NCI-H2227 treated with DMSO at 0.1 percent for 48 hours (cell line): ENCODE results near the gene PDE5A.

Source experiments
- DNase-seq: peaks from one replicate; lab custom pipeline; 2025; lab: John Stamatoyannopoulos, UW

PDE5A gene

DNA sequence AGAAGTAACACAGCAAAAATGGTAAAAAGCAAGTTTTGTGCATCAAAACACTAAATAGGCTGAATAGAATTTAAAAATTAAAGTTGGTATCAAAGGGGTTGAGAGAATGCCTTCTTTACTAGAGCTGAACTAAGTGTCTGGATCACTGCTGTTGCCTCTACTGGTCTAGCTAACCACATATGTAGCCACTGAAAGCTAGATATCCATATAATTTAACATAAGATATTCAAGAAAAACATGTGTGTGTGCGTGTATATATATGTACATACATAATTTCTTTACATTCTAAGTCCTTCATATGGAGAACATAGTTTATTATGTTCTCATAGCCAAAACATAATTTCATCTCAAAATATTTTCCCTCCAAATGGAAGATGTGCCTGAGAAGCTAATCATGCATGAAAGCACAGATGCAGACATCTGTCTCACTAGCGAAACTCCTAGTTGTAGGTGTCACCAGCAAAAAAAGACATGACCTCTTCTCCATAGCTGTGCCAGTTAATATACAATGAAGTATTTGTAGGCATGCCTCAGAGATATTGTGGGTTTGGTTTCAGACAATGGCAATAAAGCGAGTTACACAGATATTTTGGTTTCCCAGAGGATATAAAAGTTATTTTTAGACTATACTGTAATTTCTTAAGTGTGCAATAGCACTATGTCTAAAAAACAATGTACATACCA lies 47.3 kb downstream of the PDE5A start:
- DNase-seq: no peak

DNA sequence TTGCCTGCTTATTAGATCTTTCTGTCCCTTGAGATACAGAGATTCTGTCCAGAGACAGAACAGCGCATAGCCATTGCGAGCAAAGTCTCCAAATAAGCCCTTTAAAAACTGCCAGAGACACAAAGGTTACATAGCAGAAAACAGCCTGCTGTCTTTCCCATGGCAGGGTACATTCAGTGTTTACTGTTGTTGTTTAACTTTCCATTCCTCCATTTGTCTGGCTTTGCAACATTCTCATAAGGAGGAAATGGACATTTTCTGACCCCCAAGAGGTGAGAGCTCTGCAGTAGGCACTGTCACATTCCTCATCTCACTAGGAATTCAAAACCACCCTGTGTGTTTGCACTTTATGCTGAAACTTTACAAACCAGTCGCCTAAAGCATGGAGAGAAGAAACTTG lies 48.3 kb downstream of the PDE5A start:
- DNase-seq: no peak

DNA sequence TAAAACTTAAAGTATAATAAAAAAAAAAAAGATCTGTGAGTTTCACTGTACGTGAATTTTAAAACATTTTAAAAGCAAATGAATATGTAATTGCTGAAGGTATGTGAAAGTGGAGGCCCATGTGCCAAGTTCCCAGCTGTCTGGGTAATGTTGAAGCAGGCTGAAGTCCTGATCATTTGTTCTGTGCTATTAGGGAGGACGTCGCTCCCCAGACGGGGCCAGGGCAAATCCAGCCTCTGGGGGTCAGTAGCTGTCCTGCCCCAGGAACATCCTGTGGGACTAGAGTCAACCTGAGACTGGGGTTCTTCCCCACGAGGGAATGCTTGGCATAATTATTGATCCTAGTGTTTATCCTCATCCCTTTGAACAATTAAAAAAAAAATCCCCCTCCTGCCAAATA lies 48.8 kb downstream of the PDE5A start:
- DNase-seq: no peak

DNA sequence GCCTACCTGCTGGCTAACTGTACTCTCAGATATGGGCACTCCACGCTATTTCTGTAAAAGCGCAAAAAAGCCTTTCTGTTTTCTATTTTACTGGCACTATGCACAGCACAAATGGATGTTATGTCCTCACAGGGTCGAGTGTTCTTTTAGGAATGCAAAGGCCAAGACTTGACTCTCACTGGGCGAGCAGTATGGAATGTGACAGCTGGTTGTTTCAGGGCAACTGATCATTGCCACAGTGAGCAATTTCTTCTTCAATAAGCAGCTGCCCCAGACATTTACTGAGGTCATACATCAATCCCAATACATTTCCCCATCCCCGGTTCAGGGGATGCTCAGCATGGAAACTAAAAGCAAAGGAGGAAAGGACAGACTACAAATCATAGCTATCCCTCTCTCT lies 58.2 kb downstream of the PDE5A start:
- DNase-seq: no peak

DNA sequence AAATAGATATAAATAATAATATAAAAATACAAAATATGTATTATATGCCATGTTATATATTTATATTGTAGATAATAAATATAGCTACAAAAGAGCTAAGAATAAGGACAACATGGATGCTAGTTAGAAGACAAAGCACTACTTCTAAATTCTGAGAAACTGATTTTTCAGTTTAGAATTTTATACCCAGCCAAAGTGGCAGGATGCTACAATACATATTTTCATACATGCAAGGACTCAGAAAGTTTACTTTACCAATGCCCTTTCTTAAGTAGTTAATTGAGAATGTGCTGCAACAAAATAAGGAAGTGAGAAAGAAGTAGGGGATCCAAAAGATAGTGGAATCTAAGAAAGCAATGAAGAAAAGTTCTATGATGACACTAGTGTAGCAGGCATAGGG lies 64.5 kb downstream of the PDE5A start:
- DNase-seq: no peak

DNA sequence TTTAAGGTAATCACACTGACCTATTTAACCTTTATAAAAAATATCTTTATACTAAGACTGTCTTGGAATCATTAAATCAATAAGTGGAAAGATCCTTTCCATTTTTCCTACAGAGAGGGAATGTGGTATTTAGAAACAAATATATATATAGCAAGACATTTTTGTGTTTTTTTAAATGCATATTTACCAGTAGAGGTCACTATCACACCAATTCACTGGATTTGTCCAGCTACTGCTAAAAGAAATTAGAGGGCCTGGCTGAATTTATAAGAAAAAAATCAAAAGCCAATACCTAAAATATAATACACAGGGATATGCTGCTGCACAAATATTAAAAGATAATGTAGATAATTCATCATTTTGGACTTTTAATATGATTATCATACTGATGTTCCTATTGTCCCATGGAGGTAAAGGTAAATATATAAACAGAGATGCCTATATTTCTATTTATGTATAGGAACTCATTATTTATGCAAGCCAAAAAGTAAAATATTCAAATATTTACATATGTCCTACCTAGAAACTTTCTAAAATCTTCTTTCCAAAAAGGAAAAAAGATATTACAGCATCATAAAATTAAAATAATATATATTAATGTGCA lies 69.5 kb downstream of the PDE5A start:
- DNase-seq: peak; percentile 18

DNA sequence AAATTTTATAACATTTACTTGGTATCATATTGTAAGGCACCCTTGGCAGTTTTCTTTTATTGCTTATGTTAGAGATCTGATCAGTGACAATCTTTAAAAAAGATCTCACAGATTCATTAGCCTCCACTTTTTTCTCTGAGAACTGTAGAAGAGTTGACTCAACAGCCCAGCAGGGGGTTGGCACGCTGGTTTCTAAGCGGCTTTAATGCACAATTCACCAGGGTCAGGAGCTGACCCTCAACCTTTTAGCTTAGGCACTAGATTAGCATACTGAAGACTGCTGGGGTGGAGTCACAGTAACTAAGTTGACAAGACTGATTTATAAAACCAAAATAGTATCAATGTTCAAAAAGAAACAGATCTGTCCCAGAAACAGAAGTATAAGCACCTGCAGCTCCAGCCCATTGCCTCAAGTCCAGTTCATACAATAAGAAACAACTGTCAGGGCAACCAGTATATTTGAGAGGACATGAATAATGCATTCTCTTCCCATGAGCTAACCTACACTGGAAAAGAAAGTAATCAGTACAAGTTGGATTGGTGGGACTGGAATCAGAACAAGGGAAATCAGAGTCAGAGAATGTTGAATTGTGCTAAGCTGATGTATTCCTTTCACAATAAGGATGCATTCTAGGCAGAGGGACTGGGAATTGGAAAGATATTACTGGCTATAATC lies 77.6 kb downstream of the PDE5A start:
- DNase-seq: no peak

DNA sequence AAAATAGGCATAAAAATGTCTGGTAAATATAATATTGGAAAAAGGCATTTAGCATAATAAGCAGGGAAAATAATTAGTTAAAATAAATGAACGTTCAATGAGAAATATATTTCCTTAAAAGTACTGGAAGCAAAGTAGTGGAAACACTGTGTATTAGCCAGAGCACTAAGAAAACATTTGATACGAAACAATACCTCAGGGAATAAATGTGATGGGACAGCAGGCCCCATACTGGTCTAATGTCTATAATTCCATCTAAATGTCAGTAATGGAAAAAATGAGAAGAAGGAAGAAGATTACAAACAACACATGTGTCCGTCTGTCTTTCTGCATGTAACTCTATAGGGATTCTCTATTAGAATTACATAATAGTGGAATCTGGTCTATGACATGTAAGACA lies 79.0 kb downstream of the PDE5A start:
- no peak for DNase-seq

DNA sequence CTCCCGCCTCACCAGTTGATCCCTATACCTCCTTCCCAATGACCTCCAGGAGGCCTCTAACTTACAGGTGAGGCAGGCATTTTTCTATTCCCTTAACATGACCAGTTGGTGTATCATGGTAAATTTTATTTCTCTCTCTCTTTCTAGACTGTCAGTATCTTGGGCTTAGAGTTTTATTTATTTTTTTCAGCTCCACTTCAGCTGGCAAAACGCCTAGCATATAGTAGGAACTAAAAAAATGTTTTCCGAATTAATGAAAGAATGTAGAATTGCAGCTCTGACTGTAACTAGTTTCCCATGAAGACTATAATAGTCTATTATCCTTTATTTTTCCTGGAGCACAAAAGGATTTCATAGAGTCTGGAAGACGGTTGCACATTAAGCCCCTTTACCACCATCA lies 84.8 kb downstream of the PDE5A start:
- no peak for DNase-seq

DNA sequence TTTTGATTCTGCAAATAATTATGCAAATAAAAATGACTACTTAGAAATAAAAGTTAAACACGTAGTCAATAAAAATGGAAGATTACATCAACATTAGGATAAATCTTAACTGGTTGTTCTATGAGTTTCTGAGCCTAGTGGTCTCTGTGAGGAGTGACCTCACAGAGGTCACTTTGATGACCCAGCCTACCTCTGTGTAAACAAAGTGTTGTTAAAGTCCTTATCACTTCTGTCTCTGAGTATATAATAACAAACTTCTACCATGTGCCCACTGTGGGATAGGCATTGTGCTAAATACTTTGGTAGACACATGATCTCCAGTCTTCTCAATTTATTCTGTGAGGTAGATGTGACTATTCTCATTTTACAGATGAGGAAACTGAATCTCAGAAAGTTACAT lies 85.4 kb downstream of the PDE5A start:
- DNase-seq: no peak

DNA sequence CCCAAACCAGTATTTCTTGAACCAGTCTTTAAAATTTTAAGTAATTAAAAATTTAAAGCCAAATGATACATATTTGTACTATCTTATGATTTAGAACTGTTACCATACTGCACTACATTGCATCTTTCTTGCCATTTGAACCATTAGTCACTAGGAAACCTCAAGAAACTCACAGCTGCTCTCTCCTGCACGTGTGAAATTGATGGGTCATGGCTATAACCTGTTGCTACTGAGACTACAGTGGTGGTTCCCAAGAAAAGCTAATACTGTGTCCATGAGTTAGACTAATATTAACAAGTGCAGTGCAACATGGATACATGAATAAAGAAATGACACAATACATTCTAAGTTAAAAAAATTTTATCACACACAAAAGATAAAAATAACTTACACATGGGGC lies 88.4 kb downstream of the PDE5A start:
- no peak for DNase-seq

DNA sequence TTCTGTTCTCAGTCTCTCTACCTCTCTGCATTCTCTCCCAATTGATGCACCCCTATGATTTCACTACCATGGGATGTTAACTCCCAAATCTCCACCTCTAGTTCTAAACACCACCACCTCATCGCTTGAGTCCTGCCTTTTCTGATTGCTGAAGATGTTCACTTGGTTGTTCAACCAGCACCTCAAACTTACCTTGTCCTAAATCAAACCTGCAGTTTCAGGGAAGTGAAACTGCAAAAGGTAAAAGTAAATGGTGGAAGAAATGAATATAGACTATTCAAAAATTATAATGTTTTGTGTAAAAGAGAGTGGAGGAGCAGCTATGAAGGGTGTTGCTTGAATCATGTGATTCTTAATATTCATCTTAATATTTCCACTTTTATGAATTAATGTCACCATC lies 91.0 kb downstream of the PDE5A start:
- DNase-seq: no peak

DNA sequence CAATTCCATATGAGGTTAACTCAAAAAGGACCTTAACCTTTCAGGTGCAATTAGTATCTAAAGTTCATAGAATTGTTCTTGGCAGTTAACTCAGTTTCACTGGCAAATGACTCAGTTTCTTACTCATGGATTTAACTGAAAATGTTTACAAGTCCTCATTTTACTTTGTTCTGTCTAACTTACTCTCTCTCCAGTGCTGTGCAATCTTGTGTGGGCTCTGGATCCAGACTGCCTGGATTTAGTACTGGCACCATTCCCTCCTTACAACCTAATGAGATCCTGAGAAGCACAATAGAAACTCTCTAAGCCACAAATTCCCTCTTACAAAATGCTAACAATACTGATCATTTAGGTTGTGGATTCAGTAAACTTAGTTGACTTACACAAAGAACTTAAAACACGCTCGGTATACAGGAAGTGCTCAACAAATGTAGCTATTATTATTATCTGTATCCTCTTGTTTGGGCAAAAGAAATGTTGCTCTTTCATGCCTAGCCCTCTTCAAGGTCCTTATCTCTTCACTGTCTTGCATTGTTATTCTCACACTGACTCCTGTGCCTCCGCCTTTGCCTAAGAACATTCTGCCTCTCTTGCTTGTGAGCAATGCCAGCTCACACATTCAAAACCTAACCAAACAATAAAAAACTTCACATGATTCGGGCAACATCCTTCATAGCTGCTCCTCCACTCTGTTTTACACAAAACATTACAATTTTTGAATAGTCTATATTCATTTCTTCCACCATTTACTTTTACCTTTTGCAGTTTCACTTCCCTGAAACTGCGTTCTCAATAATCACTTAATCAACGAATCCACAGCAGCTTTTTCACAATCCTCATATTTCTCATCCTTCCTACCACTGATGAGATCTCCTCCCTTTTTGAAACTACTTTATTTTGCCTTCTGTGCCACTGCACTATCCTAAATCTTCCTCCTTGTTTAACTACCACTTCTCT lies 91.8 kb downstream of the PDE5A start:
- DNase-seq: no peak

DNA sequence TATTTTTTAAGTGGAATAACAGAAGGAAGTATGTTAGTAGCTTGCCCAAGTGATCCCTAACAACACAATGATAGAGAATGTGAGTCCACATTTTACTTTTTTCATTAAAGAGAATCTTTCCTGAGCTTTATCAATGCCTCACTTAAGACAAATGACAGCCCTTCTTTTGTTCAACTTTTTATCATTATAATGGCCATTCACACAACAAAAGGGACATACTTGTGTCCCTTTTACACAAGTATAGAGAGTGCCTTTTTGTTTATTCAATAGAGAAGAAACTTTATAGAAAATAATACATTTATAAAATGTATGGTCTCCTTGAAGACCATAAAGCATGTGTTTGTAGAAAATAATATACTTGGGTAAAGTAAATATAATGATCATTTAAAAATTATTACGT lies 96.3 kb downstream of the PDE5A start:
- no peak for DNase-seq

DNA sequence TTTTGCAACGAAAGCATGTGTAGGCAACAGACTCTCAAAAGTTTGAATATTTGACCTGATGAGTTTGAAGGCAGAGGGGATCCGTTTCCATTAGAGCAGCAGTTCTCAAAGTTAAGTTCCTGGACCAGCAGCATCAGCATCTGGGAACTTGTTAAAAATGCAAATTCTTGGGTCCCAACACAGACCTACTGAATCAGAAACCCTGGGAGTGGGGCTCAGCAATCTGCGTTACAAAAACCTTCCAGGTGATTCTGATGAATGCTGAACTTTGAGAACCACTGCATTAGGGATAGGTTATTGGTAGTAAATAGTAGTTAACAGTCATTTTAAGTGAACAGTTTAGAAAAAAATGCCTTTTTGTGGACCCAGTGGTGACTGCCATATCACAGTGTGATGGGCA lies 98.8 kb downstream of the PDE5A start:
- DNase-seq: no peak

DNA sequence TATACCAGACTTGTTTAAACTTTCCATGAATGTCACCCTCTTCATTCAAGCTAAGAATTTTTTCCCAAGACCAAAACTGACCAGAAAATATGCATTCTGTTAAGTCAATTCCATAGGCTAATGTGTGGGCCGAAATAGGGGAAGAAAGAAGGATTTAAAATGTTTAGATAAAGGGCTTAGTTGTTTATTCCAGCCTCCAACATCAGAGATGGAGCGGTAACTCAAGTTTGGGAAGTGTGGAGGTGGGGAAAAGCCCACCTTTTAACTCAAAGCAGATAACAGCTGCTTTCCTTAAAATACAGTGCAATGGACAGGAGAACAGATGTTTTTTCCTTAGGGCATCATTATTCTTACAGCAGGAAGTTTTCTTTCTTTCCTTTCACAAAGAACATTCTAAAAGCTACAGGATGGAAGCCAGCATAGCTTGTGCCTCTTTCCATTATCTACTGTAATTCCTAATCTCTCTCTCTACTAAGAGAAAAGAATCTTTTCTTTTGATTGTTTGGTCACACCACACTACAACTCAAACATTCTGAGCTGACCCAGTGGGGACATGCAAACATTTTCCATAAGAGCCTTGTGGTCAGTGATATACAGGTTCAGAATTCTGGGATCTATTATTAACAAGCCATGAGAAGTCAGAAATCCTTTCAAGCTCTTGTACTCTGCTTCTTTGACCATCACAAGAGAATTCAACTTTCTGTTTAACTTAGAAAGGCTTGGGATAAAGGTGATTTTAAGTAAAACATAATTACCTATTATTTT lies 101.6 kb downstream of the PDE5A start:
- no peak for DNase-seq

DNA sequence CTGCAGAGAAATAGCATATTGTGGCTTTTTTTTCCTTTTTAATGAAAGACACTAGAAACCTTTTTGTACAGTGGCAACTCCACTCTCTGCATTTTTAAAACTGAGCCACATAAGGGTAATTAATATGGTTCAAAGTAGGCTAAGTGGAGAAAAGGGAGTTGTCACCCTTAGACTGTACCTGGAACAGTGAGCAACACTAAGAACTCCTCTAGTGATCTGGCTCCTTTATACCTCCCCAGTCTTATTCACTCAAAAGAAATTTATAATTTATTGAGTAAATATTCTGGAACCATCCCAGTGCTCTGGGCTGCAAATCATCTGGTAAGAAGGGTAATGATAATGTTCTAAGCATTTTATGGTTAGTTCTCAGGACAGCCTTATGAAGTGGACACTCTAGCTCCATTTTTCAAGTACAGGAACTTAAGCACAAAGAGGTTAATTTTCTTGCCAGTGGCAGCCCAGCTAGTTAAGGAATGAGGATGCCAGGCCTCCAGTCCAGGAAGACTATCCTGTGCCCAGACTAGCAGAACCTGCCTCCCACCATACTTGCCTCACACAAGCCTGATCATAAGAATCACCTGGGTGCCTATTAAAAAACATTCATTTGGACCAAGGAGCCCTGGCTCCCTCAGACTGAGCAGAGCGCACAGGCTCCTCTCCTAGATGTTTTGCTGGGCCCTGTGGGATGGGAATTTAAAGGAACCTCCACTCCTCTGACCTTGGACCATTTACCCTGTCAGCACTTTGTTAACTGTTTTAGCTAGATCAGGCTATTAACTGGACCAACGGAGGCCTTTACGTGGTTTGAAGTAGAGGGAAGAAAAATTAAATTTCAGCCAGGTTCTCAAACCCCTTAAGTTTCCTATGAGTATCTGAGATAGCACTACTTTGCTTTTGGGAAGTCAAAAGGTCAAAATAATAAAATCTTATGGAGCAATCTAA lies 102.6 kb downstream of the PDE5A start:
- no peak for DNase-seq

DNA sequence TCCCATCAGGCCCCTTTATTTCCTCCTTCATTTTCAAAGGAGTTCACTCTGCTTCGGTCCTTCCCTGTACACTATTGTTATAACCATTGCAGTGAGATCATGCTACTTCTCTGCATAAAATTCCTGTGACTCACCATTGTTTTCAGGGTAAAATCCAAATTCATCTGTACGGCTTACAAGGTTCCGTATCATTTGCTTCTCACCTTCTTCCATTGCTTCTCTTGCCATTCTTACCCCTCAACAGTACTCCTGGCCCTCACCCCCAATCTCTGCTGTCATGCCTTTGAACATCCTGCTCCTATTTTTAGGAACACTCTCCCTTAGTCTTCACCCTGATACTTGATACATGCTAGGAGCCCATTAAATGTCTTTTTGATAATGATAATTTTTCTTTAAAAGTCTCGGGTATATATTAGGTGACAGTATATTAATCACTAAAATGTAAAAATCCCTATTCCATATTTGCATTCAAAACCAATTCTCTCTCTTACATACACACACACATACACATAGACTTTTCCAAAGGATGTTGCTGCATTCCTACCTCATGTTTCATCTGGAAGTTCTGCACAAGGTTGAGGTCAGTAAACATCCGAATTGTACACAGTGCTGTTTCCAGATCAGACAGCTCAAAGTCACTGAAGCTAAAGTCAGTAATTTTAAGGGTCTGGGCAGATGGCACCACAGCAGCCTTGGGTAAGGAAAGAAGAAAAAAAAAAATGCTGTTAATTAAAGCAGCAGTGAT lies 103.4 kb downstream of the PDE5A start:
- no peak for DNase-seq

DNA sequence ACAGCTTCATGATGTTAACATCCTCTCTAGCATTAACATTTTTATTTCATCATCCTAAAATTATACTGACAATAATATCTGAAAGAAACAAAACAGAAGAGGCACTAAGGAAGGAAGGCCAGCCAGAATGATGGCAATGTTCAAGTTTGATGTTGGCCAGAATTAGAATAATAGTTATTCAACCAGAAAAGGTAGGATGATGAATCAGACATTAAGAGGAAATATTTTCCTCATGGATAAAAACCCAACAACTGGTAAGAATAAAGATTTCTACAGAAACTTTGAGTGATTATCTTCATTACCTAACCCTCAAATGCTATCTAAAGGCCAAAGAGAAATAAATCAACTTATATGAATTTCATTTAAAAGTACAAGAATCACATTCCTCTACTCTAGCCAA lies 105.2 kb downstream of the PDE5A start:
- DNase-seq: no peak

DNA sequence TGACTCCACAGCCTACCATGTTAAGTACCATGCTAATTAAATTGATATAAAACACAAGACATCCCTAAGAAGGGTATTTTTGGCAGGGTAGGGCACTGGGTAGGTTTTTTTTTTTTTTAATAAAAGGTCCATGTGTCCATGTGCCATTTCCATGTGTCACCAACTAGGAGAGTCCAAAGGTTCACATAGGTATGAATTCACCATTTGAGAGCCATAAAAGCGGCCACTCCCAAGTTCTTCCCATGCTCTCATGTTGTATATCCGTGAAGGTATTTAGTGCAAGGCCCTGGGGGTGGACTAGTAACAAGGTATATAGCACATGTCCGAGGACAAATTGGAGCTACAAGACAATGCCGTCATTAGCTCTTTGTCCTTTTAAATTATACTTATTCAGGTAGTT lies 107.3 kb downstream of the PDE5A start:
- DNase-seq: no peak
